HepG2 (cell line): Measurements from ENCODE around the gene GIN1. TPM values are rescaled to one million over a fixed set of nuclear protein-coding genes. Genes with fewer than 3 reads are reported as not detected.
A peak's percentile ranks its signal among the peaks of the same experiment; 100 is the strongest.

Source experiments
- ATAC-seq: fragments of 200-7000 bp; cut with Tn5 transposase; 3 replicates; pipeline ENCODE4 v1.9.1; 2020; ENCODE audit warnings: mild to moderate bottlenecking, moderate library complexity
- BruUV-seq: library from RNA; stranded (reverse); fragments of 400-500 nt; replicated peaks from 2 replicates; lab custom pipeline; 2021; lab: Mats Ljungman, UMichigan
- CTCF ChIA-PET: fragments of 300-600 bp; formaldehyde crosslinking; extraction: SDS; loops from one replicate; lab custom pipeline; 2021; ENCODE audit warnings: low total read pairs, inconsistent platforms, low intra/inter-chr PET ratio; lab: Yijun Ruan, JAX
- POLR2A ChIA-PET: fragments of 350-600 bp; sonication (Branson Sonifier 250); formaldehyde crosslinking; loops from one replicate; lab custom pipeline; 2020; ENCODE audit warnings: antibody characterized with exemption, inconsistent platforms; lab: Yijun Ruan, JAX
- DNase-seq: peaks from one replicate; pipeline ENCODE4 v3.0.0-alpha.2; 2015; ENCODE audit warnings: low spot score
- FAIRE-seq: peaks from 3 replicates; lab custom pipeline; 2011; peaks lifted over from hg19 to GRCh38; lab: Jason Lieb, UNC
- H2AFZ ChIP-seq: one replicate; pipeline ENCODE4 v1.6.1; 2011; ENCODE audit warnings: low read length, inconsistent platforms
- H3K27ac ChIP-seq: fragments of 300-600 bp; 3 replicates; pipeline ENCODE4 v1.8.0; 2011; ENCODE audit warnings: mixed run types, mild to moderate bottlenecking, mixed read lengths, low read length, inconsistent platforms; ENCODE audit not compliant: insufficient read depth; ENCODE audit errors: extremely low read length
- H3K27me3 ChIP-seq, 2 experiments: fragments of 200-600 bp in 1 of 2; 2 replicates in 1 of 2; 3 replicates in 1 of 2; pipeline versions ENCODE4 v1.6.0 to v1.8.0; 2011; ENCODE audit warnings: low read length in 2 of 2, mild to moderate bottlenecking in 2 of 2, moderate library complexity in 2 of 2, inconsistent platforms in 1 of 2; ENCODE audit not compliant: insufficient read depth in 2 of 2, control insufficient read depth in 1 of 2
- H3K36me3 ChIP-seq, 2 experiments: fragments of 200-600 bp in 1 of 2; replicated peaks in 1 of 2; 2 replicates in 1 of 2; 3 replicates in 1 of 2; pipeline versions ENCODE4 v1.5.1 to v1.8.0; 2011; ENCODE audit warnings: low read length in 2 of 2, inconsistent platforms in 1 of 2; ENCODE audit not compliant: insufficient read depth in 2 of 2, control insufficient read depth in 1 of 2
- H3K4me1 ChIP-seq: 2 replicates; pipeline ENCODE4 v1.5.1; 2012; ENCODE audit warnings: low read length, inconsistent platforms; ENCODE audit not compliant: insufficient read depth
- H3K4me2 ChIP-seq: 2 replicates; pipeline ENCODE4 v1.6.0; 2011; ENCODE audit warnings: low read depth, low read length, inconsistent platforms
- H3K4me3 ChIP-seq, 3 experiments: fragments of 200-600 bp in 1 of 3; sonication (generic), shearing (Covaris generic) in 1 of 3; replicated peaks in 1 of 3; 2 replicates each; pipeline ENCODE4 v1.5.1; 2011 to 2016; ENCODE audit warnings: low read length in 3 of 3, inconsistent platforms in 2 of 3, low read depth in 2 of 3, mild to moderate bottlenecking in 2 of 3, control low read depth in 1 of 3, mixed read lengths in 1 of 3; ENCODE audit not compliant: insufficient read depth in 1 of 3
- H3K79me2 ChIP-seq: one replicate; pipeline ENCODE4 v1.6.1; 2011; ENCODE audit warnings: low read length, inconsistent platforms; ENCODE audit not compliant: insufficient read depth
- H3K9ac ChIP-seq: 2 replicates; pipeline ENCODE4 v1.6.0; 2011; ENCODE audit warnings: mild to moderate bottlenecking, low read depth, low read length, inconsistent platforms; ENCODE audit not compliant: insufficient read depth
- H3K9me3 ChIP-seq: 2 replicates; pipeline ENCODE4 v1.5.1; 2012; ENCODE audit warnings: mild to moderate bottlenecking, low read length
- H4K20me1 ChIP-seq: 2 replicates; pipeline ENCODE4 v1.6.0; 2011; ENCODE audit warnings: inconsistent platforms, mild to moderate bottlenecking, low read length, moderate library complexity; ENCODE audit not compliant: insufficient read depth
- NR3C1 ChIP-seq: sonication (generic); formaldehyde crosslinking; IDR thresholded peaks from 2 replicates; pipeline ENCODE4 v1.4.0; 2020; ENCODE audit warnings: missing genetic modification reagents
- SOX13 ChIP-seq, 3 experiments: fragments of 450-650 bp in 1 of 3; sonication (generic) in 1 of 3; formaldehyde crosslinking in 1 of 3; IDR thresholded peaks in 2 of 3; conservative IDR thresholded peaks in 1 of 3; 2 replicates each; pipeline versions ENCODE4 v1.5.0 to v1.6.1; 2016 to 2020; ENCODE audit warnings: antibody characterized with exemption in 1 of 3, mild to moderate bottlenecking in 1 of 3, missing compliant biosample characterization in 1 of 3, missing genetic modification reagents in 1 of 3, moderate library complexity in 1 of 3
- ZNF335 ChIP-seq: sonication (generic); formaldehyde crosslinking; IDR thresholded peaks from 2 replicates; pipeline ENCODE4 v1.4.0; 2020; ENCODE audit warnings: missing genetic modification reagents
- WGBS: methylation state at CpG from one replicate; pipeline ENCODE4 v1.1.6; 2017; ENCODE audit warnings: low lambda C conversion rate; 5-methylcytosine and 5-hydroxymethylcytosine counted together
- in situ Hi-C: cut with HindIII; loops from 2 replicates; pipeline ENCODE4 v1.10.0; 2017; ENCODE audit warnings: low pct_unique_long_range_greater_than_20kb; ENCODE audit not compliant: extremely low pct_ligation_motif_present
- intact Hi-C: fragments of 100-400 bp; cut with micrococcal nuclease; formaldehyde crosslinking; loops from one replicate; pipeline ENCODE4 v1.10.0; 2022; ENCODE audit not compliant: unreplicated experiment
- polyA plus RNA-seq, 8 experiments: library from polyadenylated mRNA; depleted of rRNA in 3 of 8; stranded (reverse) in 7 of 8; unstranded in 1 of 8; fragments of >200 nt; fragmentation: Illumina TruSeq in 4 of 8; extraction: Trizol in 4 of 8; gene quantifications; 2 replicates each; pipeline versions ENCODE4 v1.2.1 to v1.2.3, GENCODE V29; 2011 to 2016; ENCODE audit warnings: low read depth in 4 of 8, missing spikeins in 1 of 8, mixed read lengths in 1 of 8; ENCODE audit not compliant: insufficient read depth in 1 of 8
- total RNA-seq, 5 experiments: library from RNA; depleted of rRNA; stranded (reverse); fragments of >200 nt; fragmentation: Illumina TruSeq; extraction: Trizol; gene quantifications; 2 replicates each; pipeline ENCODE4 v1.2.3, GENCODE V29; 2016; ENCODE audit warnings: low read depth in 1 of 5
- TF ChIP-seq, protein P1 (sequence below), 2 experiments: sonication (generic) in 1 of 2; formaldehyde crosslinking in 1 of 2; IDR thresholded peaks; 2 replicates each; pipeline versions ENCODE4 v1.6.1 to v1.9.0; 2014 to 2022; ENCODE audit warnings: antibody characterized with exemption in 1 of 2, borderline replicate concordance in 1 of 2, inconsistent platforms in 1 of 2, low read depth in 1 of 2, missing genetic modification reagents in 1 of 2

GIN1 gene
- total and polyA plus RNA-seq, 2 of the 13 experiments (the other 11 are each of a cell fraction or from before 2014, with no cell fraction given) = 1.7 to 7.7 TPM

DNA sequence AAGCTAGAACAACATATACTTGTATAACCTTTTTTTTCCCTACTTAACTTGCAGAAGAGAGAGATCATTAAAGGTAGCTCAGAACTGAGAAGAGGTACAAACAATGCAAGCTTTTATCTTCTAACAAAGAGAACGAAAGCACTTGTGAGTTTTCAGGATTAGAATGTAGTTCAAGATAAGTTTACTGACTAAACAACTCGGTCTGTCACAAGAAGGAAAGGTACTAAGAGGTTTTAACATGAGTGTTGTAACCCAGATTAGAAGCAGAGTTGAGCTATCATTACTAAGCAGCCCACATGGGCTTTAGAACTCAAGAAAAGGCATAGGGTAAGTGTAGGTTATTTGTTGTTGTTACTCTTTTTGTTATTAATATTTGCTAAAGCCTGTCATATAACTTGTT lies 25.2 kb downstream of the GIN1 start:
- ATAC-seq = no peak
- H2AFZ ChIP-seq = no peak overlapping the region
- H3K27me3 ChIP-seq = no peaks in the 10 kb centered on the region
- H3K27ac ChIP-seq = no peak overlapping the region
- no peak overlapping the region for H3K4me2 ChIP-seq
- DNase-seq = peak; percentile 2
- no TSS peak for BruUV-seq
- intact Hi-C loops = no loop called here
- FAIRE-seq = no peak
- no peaks in the 10 kb centered on the region for H3K9me3 ChIP-seq
- CTCF ChIA-PET = no interaction called here
- no peak overlapping the region for H3K9ac ChIP-seq
- H3K4me1 ChIP-seq = 0 out of 2 replicates have a peak, but pooled peaks cover 7% of the 10 kb centered on the region
- no peaks in the 10 kb centered on the region; a peak in 1 of 5 replicates for H3K36me3 ChIP-seq
- TF ChIP-seq ZNF335 (CRISPR knock-in tag) (no peak), SOX13 (IDR thresholded peaks at IDR 0.05) (no peak), SOX13 (CRISPR knock-in tag; conservative IDR thresholded peaks at IDR 0.05 in 1 of 2, IDR thresholded peaks at IDR 0.05 in 1 of 2) (0 out of 4 replicates have a peak, but pooled peaks of 1 of the 2 experiments have one; percentile 13)
- H3K4me3 ChIP-seq = no peak overlapping the region
- in situ Hi-C loops = no loop called here
- 43% methylated on average over 2 of the region's 2 CpGs for WGBS
- POLR2A ChIA-PET = interaction anchor here (1.4 kb wide), 1 partner anchor 25 kb away, joined by 5 read pairs; the partner anchor contains the start of genes GIN1 and PPIP5K2
- H3K79me2 ChIP-seq = no peaks in the 10 kb centered on the region
- no peaks in the 10 kb centered on the region for H4K20me1 ChIP-seq

DNA sequence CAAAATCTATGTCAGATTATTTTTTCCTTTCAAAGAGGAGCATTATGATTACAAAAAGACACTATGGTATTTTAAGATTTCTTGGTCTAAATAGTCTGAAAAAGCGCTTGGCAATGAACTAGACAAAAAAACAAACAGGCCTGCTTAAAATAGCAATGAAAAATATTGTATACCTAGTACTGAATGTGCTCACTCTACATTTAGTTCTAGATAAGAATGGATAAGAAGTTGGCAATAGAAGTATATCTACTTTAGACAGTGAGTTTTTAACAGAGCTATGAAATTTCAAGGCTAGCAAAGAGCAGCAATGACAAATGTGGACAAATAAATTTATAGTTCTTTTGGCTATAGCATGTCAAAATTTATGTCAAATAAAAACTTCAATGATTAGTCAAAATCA lies 26.2 kb downstream of the GIN1 start:
- Histone ChIP-seq H3K36me3 (no peaks in the 10 kb centered on the region; a peak in 1 of 5 replicates), H3K27ac (no peak overlapping the region), H3K4me3 (no peak overlapping the region), H3K4me1 (0 out of 2 replicates have a peak, but pooled peaks cover 7% of the 10 kb centered on the region), H3K9ac (no peak overlapping the region), H3K9me3 (no peaks in the 10 kb centered on the region), H2AFZ (no peak overlapping the region), H3K79me2 (no peaks in the 10 kb centered on the region), H3K4me2 (no peak overlapping the region), H4K20me1 (no peaks in the 10 kb centered on the region), H3K27me3 (no peaks in the 10 kb centered on the region)
- 91% methylated on average over 1 of the region's 1 CpG for WGBS
- ATAC-seq (no peak), FAIRE-seq (no peak), DNase-seq (no peak)
- ChIA-PET POLR2A (interaction anchor here (1.4 kb wide), 1 partner anchor 26 kb away, joined by 5 read pairs; the partner anchor contains the start of genes GIN1 and PPIP5K2), CTCF (no interaction called here)
- in situ Hi-C loops = no loop called here
- intact Hi-C loops = no loop called here
- no TSS peak for BruUV-seq
- TF ChIP-seq NR3C1 = no peak
- TF ChIP-seq, protein P1, sequence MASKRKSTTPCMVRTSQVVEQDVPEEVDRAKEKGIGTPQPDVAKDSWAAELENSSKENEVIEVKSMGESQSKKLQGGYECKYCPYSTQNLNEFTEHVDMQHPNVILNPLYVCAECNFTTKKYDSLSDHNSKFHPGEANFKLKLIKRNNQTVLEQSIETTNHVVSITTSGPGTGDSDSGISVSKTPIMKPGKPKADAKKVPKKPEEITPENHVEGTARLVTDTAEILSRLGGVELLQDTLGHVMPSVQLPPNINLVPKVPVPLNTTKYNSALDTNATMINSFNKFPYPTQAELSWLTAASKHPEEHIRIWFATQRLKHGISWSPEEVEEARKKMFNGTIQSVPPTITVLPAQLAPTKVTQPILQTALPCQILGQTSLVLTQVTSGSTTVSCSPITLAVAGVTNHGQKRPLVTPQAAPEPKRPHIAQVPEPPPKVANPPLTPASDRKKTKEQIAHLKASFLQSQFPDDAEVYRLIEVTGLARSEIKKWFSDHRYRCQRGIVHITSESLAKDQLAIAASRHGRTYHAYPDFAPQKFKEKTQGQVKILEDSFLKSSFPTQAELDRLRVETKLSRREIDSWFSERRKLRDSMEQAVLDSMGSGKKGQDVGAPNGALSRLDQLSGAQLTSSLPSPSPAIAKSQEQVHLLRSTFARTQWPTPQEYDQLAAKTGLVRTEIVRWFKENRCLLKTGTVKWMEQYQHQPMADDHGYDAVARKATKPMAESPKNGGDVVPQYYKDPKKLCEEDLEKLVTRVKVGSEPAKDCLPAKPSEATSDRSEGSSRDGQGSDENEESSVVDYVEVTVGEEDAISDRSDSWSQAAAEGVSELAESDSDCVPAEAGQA (IDR thresholded peaks at IDR 0.05; ENCODE audit: low read depth) = no peak
- TF ChIP-seq, protein P1 (CRISPR knock-in tag; IDR thresholded peaks at IDR 0.05; ENCODE audit: borderline replicate concordance) = no peak
